ENCODE measurements around the gene EFNA5.

EFNA5 gene

DNA sequence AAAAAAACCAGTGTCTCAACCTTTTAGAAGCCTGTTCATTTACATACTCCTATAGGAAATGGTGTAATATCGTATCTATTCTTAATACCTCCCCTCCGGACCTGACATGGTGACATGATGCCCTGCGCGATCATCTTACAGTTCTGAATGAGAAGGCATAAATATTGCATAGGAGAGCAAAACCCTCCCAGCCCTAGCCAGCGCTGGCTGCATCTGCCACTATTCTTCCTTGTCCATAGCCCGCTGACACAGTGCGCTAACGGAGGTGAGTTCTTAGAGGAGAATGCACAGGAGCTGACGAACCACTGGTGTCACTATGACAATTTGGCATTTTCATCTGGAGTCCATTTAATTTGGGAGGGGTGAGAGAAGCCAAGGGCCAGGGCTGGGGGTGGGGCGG, 290.1 kb downstream of the EFNA5 start:
- no peak for DNase-seq (ENCODE audit: low read depth)
- TF ChIP-seq, protein P1, sequence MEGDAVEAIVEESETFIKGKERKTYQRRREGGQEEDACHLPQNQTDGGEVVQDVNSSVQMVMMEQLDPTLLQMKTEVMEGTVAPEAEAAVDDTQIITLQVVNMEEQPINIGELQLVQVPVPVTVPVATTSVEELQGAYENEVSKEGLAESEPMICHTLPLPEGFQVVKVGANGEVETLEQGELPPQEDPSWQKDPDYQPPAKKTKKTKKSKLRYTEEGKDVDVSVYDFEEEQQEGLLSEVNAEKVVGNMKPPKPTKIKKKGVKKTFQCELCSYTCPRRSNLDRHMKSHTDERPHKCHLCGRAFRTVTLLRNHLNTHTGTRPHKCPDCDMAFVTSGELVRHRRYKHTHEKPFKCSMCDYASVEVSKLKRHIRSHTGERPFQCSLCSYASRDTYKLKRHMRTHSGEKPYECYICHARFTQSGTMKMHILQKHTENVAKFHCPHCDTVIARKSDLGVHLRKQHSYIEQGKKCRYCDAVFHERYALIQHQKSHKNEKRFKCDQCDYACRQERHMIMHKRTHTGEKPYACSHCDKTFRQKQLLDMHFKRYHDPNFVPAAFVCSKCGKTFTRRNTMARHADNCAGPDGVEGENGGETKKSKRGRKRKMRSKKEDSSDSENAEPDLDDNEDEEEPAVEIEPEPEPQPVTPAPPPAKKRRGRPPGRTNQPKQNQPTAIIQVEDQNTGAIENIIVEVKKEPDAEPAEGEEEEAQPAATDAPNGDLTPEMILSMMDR (IDR thresholded peaks at IDR 0.05; ENCODE audit: low read length, missing control alignments), result no peak

DNA sequence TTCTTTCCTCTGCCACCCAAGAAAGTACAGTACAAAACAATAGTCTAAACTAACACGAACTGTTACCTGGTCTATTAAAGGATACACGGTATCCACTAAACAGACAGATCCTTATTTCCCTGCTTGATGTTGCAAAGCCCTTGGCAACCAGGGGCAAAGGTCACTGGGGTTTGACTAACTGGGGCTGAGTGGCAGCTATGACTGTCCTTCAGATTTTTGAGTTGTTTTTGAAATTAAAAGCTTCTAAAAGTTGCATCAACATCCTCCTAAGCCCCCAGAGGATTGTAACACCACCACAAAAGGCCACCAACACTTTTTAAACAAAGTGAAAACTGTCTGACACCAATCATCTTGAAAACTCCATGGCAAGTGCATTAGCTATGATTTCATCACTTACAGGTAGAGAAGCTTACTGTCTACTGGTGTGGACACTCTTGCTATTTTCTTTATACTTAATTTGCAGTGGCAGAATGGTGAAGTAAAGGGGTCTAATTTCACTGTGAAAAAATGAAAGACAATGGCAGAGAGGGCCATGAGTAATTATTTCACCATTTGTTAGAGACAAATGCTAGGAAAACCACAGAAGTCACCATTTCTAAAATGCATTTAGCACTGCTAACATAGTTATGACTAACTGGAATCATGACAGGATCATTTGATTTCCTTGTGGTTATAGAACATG, 292.4 kb downstream of the EFNA5 start:
- TF ChIP-seq, protein P1 (IDR thresholded peaks at IDR 0.05; ENCODE audit: low read length, missing control alignments), result no peak
- H3K4me3 ChIP-seq (replicated peaks; ENCODE audit: low read depth, low read length), result no peak overlapping the region
- DNase-seq (ENCODE audit: low read depth), result no peak

More for the DNA sequence above, 290.1 kb downstream of the EFNA5 start:
- H3K4me3 ChIP-seq (replicated peaks; ENCODE audit: low read depth, low read length), result no peak overlapping the region

DNA sequence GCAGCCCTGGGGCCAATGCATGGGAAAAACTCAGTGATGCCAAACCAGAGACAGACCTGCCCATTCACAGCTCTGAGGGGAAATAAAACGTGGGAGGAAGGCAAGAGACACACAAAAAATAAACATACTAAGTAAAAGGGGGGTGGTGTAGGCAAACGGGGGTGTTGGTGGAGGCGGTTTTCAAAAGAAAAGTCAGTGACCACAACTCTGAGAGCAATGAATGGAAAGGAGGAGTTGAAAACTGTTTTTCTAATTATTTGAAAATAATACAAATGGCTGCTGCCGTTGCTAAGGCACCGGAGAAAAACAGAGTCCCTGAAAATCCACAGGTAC, 293.5 kb downstream of the EFNA5 start:
- TF ChIP-seq, protein P1 (IDR thresholded peaks at IDR 0.05; ENCODE audit: low read length, missing control alignments), result no peak
- no peak overlapping the region for H3K4me3 ChIP-seq (replicated peaks; ENCODE audit: low read depth, low read length)
- no peak for DNase-seq (ENCODE audit: low read depth)

DNA sequence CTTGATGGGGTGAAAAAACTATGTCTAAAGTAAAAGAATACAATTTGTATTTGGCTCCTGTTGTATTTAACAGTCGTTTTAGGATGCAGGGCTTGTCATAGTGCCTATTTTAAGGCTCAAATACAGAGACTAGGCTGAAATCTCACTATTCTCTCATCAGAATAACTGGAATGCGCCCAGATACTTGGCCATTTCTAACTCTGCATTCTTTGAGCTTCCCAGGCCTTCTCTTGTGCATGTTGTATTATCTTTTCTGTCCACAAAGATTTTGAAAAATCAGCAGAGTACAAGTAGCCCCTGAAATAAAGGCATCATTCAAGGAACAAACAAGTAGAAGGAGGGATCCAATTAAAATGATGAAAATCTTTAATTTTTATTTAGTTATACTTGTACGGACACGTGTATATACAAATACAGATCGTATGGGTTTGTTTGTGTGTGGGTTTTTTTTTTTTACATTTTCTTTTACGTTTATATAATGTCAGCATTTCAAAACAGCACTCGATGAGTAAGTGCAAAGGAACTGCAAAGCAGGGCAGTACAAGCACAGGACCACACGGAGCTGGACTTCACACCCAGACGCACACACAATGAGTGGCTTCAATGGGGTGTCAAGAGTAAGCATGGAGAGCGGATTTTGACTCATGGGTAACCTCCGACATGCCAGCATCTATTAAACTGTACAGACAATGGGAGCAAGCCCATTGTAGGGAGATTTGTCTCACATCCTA, 294.0 kb downstream of the EFNA5 start:
- no peak overlapping the region for H3K4me3 ChIP-seq (replicated peaks; ENCODE audit: low read depth, low read length)
- TF ChIP-seq, protein P1 (IDR thresholded peaks at IDR 0.05; ENCODE audit: low read length, missing control alignments), result no peak
- DNase-seq (ENCODE audit: low read depth), result peak; percentile 33

DNA sequence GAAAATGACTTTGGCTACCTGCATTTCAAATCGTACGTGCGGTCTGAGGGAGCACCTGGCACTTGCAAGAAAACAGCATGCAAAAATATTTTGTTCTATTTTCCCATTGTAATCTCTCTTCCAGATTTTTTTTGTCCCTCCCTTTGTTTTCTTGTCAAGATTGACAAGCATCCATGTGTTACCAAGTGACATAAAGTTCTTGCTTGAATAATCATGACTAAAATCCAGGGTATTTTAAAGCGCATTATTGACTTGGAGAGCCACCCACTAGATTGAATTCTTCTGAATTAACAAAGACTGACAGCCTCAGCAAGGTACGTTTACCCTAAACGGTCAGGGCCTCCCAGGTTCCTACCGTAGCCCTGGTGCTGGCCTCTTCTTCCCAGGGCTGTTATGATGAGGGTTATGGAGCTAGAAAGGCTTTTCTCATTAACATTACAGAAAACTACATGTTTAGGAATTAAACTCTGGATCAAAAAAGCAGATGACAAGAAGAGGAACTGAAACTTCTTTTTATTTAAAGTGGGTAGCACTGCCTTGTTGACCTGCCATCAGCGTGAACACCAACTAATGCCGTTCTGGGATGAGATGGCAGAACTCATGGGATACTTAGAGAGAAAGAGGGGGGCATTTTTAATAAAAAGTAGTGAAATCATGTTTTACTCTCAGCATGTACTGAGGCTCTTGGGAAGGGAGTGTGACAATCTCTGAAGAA, 297.0 kb downstream of the EFNA5 start:
- TF ChIP-seq, protein P1 (IDR thresholded peaks at IDR 0.05; ENCODE audit: low read length, missing control alignments), result no peak
- H3K4me3 ChIP-seq (replicated peaks; ENCODE audit: low read depth, low read length), result no peak overlapping the region

DNA sequence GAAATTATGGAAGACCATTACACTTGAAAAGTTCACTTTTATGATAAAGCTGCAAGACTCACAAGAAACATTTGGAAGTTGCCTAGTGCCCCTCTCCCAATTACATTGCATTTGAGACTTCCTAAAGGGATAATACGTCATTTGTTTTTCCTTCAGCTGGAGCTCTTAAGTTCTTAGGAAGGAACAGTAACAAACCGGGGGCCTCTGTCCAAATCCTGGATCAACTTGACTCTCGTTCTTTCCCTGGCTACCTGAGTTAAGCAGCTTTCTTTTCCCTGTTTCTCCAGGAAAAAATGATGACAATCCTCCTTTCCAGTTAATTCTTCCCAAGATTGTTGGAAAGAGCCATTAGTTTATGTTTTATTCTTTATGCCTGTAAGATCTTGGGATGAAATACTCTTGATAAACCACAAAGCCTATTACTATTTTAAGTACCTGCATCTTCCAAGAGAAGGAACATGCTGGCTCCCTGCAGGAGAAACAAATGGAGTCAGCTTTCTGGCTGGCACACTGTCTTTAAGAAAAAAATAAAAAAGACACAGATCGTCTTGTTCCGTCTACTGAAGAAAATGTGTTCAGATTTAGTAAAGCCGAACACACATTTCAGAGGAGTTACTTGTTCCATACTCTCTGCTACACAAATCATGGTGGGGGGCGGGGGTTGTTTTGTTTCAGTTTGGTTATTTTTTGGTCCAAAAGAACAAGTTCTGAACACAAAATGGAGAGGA, 297.9 kb downstream of the EFNA5 start:
- TF ChIP-seq, protein P1 (IDR thresholded peaks at IDR 0.05; ENCODE audit: low read length, missing control alignments), result no peak
- H3K4me3 ChIP-seq (replicated peaks; ENCODE audit: low read depth, low read length), result no peak overlapping the region
- DNase-seq (ENCODE audit: low read depth), result peak; percentile 33

More for the DNA sequence above, 297.0 kb downstream of the EFNA5 start:
- no peak for DNase-seq (ENCODE audit: low read depth)
